Stimulated activated CD8-positive, alpha-beta memory T cell treated with anti-CD3 and anti-CD28 coated beads, Interleukin-7, amount 100 ng/mL, for 1 hour (primary cell): ENCODE data around the gene LAIR2.
A peak's percentile ranks its signal among the peaks of the same experiment; 100 is the strongest.
"Not testable (repeated sequence)": the region's sequence is repeated elsewhere in the genome, so short reads cannot be mapped to it uniquely, and the experiment has no call there.

Source experiments
- DNase-seq, 2 donors: peaks; one replicate each; pipeline ENCODE4 v3.0.0-alpha.2; 2020; ENCODE audit warnings: low read depth in 2 of 2

The LAIR2 gene

DNA sequence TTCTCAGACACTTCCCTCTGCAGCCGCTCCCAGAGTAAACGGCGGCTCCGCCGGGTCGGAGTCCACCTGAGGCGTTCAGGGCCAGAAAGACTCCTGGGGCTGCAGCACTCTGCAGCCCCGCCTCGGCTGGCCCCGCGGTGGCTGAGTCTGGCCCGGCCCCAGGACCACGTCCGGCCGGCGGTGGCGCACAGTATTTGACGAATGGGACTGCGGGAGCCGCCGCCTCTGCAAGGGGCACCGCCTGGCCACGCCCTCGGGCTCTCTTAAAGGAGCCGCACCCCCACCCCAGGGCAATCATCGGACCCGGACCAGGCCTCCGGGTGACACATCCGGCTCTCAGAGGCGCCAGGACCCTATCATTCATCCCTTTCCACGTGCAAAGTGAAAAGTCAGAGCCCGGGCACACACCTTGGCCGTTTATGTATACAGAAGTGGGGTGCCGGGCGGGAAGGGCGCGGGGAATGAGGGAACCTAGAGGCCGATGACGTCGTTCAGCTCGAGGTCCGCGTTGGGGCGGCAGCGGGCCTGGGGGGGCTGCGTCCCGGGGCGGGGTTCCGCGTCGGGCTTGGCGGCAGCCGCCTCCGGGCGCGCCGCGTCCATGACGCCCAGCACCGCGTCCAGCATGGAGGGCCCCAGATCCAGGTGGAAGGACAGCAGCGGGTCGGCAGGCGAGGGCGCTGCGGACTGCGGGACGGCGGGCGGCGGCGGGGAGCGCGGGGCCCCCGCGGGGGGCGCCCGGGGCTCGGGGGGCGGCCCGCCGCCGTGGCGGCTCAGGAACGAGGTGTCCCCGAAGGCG lies 37.8 kb upstream of the LAIR2 start:
- DNase-seq, result peak; percentile 30 to 36

DNA sequence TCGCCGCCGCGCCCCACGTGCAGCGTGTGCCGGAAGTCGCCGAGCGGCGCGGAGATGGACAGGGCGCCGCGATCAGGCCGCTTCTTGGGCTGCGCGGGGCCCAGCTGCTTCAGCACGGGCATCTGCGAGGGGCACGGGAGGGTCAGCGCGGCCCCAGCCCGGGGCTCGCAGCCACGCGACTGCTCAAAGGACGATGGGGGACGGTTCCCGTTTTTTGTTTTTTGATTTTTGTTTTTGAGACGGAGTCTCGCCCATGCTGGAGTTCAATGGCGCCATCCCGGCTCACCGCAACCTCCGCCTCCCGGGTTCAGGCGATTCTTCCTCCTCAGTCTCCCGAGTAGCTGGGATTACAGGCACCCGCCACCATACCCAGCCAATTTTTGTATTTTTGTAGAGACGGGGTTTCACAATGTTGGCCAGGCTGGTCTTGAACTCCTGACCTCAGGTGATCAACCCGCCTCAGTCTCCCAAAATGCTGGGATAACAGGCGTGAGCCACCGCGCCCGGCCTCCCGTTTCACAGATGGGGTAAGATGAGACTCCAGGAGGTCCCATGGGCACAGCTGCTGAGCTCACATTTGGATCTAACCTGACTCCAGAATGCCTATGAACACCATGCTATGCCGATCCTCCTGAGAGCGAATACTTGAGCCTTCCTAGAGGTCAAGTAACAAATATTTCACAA lies 37.1 kb upstream of the LAIR2 start:
- DNase-seq, result no peak

DNA sequence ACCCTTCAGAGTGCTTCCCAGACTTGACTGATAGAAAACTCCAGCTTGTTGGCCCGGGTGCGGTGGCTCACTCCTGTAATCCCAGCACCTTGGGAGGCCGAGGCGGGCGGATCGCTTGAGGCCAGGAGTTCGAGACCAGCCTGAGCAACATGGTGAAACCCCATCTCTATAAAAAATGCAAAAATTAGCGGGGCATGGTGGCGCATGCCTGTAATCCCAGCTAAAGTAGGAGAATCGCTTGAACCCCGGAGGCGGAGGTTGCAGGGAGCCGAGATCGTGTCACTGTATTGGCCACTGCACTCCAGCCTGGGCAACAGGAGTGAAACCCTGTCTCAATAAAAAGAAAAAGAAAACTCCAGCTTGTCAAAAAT lies 36.5 kb upstream of the LAIR2 start:
- DNase-seq, result not testable (repeated sequence)

DNA sequence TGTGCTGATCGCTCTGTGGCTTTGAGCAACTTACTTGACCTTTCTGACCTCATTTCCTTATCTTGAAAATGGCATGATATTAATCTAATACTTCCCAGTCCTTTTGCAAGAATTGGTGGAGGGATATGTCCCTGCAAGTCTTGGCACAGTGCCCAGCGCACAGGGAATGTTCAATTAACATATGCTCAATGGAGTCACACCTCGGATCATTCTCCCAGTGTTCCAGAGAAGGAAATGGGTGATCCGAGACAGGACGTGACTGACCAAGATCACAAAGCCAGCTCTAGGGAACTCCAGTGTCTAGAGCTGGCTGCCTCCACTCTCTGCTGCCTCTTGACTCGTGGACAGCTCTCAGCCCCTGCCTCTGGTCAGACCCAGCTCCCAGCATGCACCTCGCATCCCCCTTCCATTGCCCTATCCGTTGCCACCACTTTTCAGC lies 33.1 kb upstream of the LAIR2 start:
- DNase-seq, result no peak

DNA sequence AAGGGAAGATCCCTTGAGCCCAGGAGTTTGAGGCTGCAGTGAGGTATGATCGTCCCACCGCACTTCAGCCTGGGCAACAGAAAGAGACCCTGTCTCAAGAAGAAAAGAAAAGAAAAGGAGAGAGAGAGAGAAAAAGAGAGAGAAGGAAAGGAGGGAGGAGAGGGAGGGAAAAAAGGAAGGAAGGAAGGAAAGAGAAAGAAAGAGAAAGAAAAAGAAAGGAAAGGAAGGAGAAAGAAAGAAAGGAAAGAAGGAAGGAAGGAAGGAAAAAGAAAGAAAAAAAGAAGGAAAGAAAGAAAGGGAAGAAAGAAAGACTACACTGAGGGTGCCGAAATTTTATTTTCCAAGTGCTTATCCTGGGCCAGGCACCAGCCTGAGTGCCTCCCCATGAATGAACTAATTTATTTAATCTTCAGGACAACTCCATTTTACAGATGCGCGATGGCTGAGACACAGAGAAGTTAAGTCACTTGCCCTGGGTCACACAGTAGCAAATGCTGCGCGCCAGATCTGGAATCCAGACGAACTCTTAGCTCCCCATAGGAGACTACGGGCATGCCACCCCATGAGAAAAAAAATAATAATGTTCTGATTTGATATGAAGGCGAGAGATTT lies 32.2 kb upstream of the LAIR2 start:
- no peak for DNase-seq

DNA sequence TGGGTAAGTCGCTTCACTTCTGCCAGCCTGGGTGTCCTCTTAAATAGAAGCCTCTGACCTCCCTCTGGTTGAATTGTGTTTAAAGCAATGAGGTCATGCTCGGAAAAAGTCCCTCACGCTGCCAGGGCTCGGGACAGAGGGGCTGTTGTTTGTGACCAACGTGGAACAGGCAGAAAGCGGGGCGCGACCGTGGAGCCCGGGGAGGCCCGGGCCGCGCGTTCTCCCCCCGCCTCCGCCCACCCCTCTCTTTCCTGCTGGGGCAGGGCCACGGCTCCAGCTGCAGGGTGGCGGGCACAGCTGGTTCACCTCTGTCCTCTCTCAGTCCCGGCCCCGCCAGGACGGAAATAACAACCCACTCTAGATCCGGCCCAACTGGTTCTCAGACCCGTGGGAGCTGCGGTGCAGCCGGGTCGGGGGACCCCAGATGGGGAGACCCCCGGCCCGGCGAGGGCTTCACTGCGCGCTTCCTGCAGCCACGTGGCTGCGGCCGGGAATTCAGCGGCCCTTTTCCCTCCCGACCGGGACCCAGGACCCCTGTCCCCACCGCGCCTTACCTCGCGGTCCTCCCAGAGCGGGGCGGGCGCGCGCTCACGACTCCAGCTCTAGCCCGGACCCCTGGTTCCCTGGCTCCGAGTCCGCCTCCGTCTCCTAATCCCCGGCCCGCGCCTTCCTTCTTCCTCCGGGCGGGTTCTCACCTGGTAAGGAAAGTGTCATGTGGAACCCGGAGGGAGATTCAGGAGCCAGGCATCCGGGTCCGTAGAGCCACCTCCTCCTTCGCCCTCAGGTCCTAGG lies 31.4 kb upstream of the LAIR2 start:
- no peak for DNase-seq

DNA sequence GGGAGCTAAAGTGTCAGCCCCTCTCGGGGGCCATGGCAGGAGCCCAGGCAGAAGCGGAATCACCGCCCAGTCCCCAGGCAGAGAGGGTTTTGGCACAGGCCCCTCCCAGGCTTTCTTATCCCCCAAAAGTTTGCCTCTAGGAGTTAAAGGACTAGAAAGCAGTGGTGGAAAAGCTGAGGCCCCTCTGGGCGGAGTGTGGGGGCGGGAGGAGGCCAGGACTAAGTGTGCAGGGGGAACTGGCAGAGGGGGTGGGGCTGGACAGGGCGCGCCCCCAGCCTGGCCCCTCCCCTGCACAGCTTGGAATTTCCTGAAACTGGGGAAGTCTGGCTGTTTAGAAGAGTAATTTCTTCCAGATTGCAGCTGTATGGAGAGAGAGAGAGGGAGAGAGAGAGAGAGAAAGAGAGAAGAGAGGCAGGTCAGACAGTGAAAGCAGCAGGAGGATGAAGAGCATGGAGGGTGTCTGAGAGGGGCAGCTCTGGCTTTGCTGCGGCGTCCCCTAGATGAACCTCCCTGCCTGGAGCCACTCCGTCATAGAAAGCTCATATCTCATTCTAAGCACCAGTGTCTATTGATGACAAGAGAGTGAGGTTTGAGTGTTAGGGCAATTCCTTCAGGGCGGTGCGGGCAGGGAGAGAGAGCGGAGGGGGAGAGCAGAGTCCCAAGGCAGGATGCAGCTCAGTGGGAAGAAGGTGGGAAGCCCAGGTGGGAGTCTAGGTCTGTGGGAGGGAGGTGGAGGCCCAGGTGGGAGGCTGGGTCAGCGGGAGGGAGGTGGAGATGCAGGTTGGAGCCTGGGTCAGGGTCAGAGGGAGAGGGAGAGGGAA lies 29.4 kb upstream of the LAIR2 start, which contains the start of gene CDC42EP5:
Gene CDC42EP5, minus strand, starts transcription at position 226 of the 821 bp plus-strand sequence. CDS start 7,749 bp downstream, outside the sequence.
- DNase-seq, result no peak

DNA sequence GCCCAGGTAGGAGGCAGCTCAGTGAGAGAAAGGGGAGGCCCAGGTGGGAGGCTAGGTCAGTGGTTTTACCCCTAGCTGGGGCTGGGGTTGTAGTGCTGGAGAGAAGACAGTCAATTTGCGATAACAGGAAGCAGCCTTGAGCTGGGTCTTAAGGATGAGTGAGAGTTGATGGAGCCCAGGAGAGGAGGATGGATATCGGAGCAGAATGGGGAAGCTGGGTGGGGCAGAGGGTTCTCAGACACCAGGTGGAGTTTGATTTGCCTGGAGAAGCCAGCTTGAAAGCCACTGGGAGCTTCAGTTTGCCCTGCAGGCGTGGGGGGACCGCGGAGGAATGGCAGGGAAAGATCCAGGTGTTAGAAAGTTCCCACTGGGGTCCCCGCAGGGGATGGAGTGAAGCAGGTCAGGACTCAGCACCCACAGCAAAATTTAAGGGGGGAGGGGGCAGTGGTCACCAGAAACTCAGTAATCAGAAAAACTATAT lies 28.7 kb upstream of the LAIR2 start:
- no peak for DNase-seq

DNA sequence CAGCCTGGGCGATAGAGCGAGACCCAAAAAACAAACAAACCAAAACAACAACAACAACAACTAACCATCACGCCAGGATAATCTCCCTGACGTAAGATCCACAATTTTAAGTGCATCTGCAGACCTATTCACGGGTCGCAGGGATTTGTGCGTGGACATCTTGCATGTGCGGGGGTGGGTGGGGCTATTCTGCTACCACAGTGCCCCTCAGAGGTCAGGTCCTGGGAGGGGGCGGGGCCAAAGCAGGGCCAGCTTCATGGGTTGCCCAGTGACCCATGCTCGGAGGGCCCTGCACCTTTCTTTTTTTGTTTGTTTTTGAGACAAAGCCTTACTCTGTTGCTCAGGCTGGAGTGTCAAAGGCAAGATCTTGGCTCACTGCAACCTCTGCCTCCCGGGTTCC lies 26.9 kb upstream of the LAIR2 start:
- DNase-seq, result no peak

DNA sequence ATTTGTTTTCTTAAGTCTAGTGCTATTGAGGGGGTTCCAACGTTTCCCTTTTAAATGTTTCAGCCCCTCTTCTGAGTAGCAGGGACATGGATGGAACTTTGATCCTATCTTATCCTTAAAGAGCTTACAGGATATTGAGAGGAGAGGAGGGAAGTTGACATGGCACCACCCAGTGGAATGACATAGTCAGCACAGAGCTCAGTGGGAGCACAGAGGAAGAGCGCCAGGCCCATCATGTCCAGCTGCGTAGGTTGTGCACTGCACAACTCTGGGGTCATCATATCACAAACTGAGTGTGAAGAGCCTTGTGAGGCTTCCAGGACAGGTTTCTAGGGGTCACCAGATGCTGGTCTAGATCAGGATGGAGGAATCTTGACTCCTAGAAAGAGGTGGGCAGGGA lies 25.0 kb upstream of the LAIR2 start:
- no peak for DNase-seq

DNA sequence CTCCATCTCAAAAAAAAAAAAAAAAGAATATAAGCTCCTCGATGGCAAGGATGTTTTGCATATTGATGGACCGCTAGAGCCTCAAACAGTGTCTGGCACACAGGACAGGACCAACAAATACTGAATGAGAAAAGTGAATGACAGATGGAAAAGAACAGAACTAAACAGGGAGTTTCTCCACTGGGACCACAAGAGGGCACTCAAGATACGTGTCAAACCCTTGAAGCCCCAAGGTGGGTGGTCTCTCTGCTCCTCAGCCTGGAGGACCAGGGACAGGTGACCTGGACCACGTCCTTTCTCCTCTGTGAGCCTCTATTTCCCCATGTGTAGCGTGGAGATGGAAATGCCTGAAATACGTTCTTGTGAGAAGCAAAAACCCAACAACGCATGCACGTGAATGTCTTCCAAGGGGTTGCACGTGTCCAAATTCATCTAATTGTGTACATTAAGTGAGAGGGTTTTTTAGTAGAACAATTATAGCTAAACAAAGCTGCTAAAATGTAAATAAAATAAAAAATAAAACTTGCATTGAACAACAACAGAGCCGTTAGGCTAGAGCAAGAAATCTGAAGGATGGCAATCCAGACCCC lies 23.9 kb upstream of the LAIR2 start:
- no peak for DNase-seq

DNA sequence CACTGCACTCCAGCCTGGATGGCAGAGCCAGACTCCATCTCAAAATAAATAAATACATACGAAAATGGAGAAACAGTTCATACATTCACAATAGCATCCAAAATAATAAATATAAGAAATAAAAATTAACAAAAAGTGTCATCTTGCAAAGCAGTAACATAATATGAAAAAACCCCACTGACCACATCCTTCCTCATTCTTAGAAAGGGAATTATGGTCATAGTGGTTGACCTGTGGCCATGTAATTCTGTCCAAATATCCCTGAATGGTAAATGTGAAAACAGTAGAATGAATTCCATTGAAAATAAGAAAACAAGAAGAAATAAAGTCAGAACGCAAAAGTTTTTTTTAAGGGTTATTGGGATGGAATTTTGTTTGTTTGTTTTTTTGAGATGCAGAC lies 22.6 kb upstream of the LAIR2 start:
- DNase-seq, result no peak

DNA sequence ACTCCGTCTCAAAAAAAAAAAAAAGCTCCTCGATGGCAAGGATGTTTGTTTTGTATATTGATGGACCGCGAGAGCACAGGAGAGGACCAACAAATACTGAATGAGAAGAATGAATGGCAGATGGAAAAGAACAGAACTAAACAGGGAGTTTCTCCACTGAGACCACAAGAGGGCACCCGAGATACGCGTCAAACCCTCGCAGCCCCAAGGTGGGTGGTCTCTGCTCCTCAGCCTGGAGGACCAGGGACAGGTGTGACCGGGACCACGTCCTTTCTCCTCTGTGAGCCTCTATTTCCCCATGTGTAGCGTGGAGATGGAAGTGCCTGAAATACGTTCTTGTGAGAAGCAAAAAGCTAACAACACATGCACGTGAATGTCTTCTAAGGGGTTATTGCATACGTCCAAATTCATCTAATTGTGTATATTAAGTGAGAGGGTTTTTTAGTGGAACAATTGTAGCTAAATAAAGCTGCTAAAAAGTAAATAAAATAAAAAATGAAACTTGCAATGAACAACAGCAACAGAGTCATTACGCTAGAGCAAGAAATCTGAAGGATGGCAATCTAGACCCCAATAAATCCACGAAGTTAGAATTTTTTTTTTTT lies 21.2 kb upstream of the LAIR2 start:
- DNase-seq, result no peak

DNA sequence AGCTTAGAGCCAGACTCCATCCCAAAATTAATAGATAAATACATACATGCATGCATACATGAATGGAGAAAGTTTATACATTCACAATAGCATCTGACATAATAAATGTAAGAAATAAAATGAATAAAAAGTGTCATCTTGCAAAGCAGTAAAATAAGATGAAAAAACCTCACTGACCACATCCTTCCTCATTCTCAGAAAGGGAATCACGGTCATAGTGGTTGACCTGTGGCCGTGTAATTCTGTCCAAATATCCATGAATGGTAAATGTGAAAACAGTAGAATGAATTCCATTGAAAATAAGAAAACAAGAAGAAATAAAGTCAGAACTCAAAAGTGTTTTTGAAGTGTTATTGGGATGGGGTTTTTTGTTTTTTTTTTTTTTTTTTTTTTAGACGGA lies 19.7 kb upstream of the LAIR2 start:
- no peak for DNase-seq

DNA sequence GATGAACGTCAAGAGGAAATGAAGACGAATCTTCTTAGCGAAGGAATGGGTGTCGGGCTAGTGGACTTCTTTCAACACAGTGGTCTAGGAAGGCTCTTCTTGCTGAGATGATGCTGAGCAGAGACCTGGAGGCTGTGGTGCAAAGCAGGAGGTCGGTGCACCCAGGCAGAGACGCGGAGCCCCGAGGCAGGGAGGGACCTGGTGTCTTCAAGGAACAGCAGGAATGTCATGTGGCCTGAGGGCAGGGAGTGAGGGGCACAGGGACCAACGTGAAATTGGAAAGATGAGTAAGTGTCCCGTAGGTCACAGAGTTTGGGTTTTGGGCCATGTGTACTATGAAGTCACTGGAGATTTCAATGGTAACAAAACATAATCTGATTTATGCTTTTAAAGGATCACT lies 18.2 kb upstream of the LAIR2 start:
- no peak for DNase-seq

DNA sequence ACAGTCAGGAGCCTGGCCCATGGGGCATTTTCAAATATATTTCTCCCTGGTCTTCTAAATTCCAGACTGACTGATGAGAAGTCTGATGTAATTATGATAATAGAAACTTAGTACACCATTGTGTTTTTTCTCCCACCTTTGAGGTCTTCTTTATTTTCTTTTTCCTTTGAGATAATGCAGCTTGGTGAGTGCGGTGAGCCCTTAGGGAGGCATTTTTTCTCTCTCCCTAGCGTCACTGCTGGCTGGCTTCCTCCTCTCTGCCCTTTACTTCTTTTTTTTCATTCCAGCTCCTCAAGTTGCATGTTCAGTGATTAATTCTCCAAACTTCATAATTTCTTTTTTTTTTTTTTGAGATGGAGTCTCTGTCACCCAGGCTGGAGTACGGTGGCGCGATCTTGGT lies 16.8 kb upstream of the LAIR2 start:
- no peak for DNase-seq

DNA sequence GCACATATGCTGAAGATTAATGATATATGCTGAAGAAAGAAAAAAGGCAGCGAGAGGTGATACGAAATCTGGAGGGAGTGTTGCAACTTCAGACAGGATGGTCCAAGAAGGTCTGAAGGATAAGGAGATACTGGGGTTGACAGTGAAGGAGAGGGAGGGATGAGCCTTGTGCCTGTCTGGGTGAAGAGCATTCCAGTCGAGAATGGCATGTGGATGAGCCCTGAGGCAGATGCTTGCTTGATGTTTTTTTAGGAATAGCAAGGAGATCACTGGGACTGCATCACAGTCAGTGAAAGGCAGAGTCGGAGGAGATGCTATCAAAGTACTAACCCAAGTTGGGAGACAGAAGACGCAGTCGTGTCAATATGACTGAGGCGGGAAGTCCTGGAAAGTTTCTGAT lies 13.3 kb upstream of the LAIR2 start:
- no peak for DNase-seq

DNA sequence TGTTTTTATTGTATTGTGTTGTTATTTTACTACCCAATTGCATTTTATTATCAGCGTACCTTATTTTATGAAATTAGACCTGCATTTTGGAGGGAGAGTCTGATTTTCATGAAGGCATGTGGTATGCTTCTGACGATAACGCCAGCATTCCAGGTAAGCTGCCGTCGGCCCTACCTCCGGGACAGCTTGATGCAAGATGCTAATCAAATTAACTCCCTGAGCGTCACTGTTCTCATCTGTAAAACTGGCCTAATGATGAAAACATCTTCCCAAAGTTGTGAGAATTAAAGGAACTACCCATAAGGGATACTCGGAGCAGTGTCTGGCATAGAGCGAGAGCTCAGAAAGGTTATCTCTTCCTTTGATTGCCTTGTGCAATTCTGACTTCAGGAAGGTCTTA lies 12.9 kb upstream of the LAIR2 start:
- DNase-seq, result no peak

DNA sequence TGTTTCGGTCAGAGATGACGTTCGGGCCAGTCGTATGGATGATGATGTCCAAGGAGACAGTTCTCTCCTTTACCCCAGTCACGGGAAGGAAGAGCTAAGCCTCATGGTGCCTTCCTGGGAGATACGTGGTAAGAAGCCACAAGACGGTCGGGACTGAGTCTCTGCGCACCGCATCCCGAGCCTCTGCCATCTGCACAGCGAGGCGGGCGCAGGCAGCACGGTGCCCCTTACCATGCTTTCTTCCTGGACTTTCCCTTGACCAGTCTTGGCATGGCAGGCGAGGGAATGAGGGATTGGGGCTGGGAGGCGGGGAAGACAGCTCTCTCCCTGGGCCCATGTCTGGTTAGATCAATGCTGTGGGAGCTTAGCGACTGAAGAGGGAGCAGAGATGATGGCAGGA lies 10.1 kb upstream of the LAIR2 start:
- no peak for DNase-seq

DNA sequence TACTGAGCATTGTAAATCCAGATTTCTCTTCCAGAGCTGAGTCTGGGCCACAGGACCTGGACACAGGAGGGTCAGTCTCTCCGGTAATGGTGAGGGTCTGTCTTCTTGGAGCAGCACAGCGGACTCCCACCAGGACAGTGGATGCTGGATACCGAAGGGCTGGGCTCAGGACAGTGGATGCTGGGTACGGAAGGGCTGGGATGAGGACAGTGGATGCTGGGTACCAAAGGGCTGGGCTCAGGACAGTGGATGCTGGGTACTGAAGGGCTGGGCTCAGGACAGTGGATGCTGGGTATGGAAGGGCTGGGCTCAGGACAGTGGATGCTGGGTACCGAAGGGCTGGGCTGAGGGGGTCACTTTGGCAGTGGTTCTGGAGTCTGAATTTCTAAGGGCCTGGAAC lies 9.6 kb upstream of the LAIR2 start:
- DNase-seq, result not testable (repeated sequence)
